H9 (cell line): ENCODE data around the gene B3GNT9. TPM values are rescaled to one million over a fixed set of nuclear protein-coding genes. Genes with fewer than 3 reads are reported as not detected.

ENCODE experiments used
- DNase-seq: peaks from one replicate; pipeline ENCODE4 v3.0.0-alpha.2; 2017
- H2AFZ ChIP-seq: one replicate; pipeline ENCODE4 v1.6.1; 2013; ENCODE audit warnings: mild to moderate bottlenecking, low read length, control low read depth, moderate library complexity
- H2AK5ac ChIP-seq: 2 replicates; pipeline ENCODE4 v1.6.1; 2013; ENCODE audit warnings: low read length, control low read depth, mixed read lengths; ENCODE audit not compliant: insufficient read length
- H2BK120ac ChIP-seq: one replicate; pipeline ENCODE4 v1.6.1; 2013; ENCODE audit warnings: low read depth, mild to moderate bottlenecking, low read length, control low read depth, inconsistent platforms; ENCODE audit not compliant: poor library complexity, severe bottlenecking
- H2BK12ac ChIP-seq: 2 replicates; pipeline ENCODE4 v1.6.1; 2013; ENCODE audit warnings: low read length, control low read depth, mixed read lengths, low read depth; ENCODE audit not compliant: insufficient read length
- H2BK15ac ChIP-seq: 2 replicates; pipeline ENCODE4 v1.6.1; 2013; ENCODE audit warnings: low read depth, low read length, control low read depth
- H2BK20ac ChIP-seq: one replicate; pipeline ENCODE4 v1.6.1; 2013; ENCODE audit warnings: low read depth, mild to moderate bottlenecking, low read length, control low read depth, inconsistent platforms; ENCODE audit not compliant: poor library complexity, severe bottlenecking
- H2BK5ac ChIP-seq: 2 replicates; pipeline ENCODE4 v1.6.1; 2013; ENCODE audit warnings: low read length, control low read depth, mixed read lengths; ENCODE audit not compliant: insufficient read length
- H3K14ac ChIP-seq: 2 replicates; pipeline ENCODE4 v1.6.1; 2013; ENCODE audit warnings: low read length, control low read depth; ENCODE audit not compliant: insufficient read depth
- H3K18ac ChIP-seq: 2 replicates; pipeline ENCODE4 v1.6.1; 2013; ENCODE audit warnings: low read depth, mild to moderate bottlenecking, mixed read lengths, low read length, control low read depth; ENCODE audit not compliant: insufficient read length
- H3K23ac ChIP-seq: 2 replicates; pipeline ENCODE4 v1.6.1; 2013; ENCODE audit warnings: low read length, control low read depth, mixed read lengths, low read depth; ENCODE audit not compliant: insufficient read length
- H3K23me2 ChIP-seq: 2 replicates; pipeline ENCODE4 v1.6.1; 2013; ENCODE audit warnings: low read depth, mild to moderate bottlenecking, mixed read lengths, low read length, control low read depth; ENCODE audit not compliant: insufficient read length, poor library complexity, severe bottlenecking
- H3K27ac ChIP-seq: 2 replicates; pipeline ENCODE4 v1.5.1; 2013; ENCODE audit warnings: low read length, control low read depth, mixed read lengths, low read depth; ENCODE audit not compliant: insufficient read length
- H3K27me3 ChIP-seq: 2 replicates; pipeline ENCODE4 v1.6.1; 2013; ENCODE audit warnings: low read length, control low read depth, inconsistent platforms; ENCODE audit not compliant: insufficient read depth
- H3K4ac ChIP-seq: 2 replicates; pipeline ENCODE4 v1.6.1; 2013; ENCODE audit warnings: low read depth, mild to moderate bottlenecking, control low read depth, inconsistent platforms, low read length, moderate library complexity
- H3K4me1 ChIP-seq: 2 replicates; pipeline ENCODE4 v1.6.1; 2013; ENCODE audit warnings: low read length, control low read depth, inconsistent platforms; ENCODE audit not compliant: insufficient read depth
- H3K4me2 ChIP-seq: 2 replicates; pipeline ENCODE4 v1.6.1; 2013; ENCODE audit warnings: low read length, control low read depth, mixed read lengths; ENCODE audit not compliant: insufficient read length, insufficient read depth
- H3K56ac ChIP-seq: 2 replicates; pipeline ENCODE4 v1.6.1; 2013; ENCODE audit warnings: low read depth, mild to moderate bottlenecking, mixed read lengths, low read length, control low read depth; ENCODE audit not compliant: insufficient read length
- H3K79me1 ChIP-seq: 2 replicates; pipeline ENCODE4 v1.6.1; 2013; ENCODE audit warnings: low read depth, mild to moderate bottlenecking, moderate library complexity, low read length, control low read depth, inconsistent platforms; ENCODE audit not compliant: insufficient read depth, poor library complexity, severe bottlenecking
- H3K79me2 ChIP-seq: 2 replicates; pipeline ENCODE4 v1.6.1; 2013; ENCODE audit warnings: low read length, control low read depth, inconsistent platforms; ENCODE audit not compliant: insufficient read depth
- H3K9ac ChIP-seq: 2 replicates; pipeline ENCODE4 v1.6.1; 2013; ENCODE audit warnings: low read length, control low read depth, mixed read lengths; ENCODE audit not compliant: insufficient read length; ENCODE audit errors: extremely low read depth
- H3K9me3 ChIP-seq: one replicate; pipeline ENCODE4 v1.6.1; 2013; ENCODE audit warnings: low read depth, low read length, inconsistent platforms; ENCODE audit not compliant: control insufficient read depth
- H3T11ph ChIP-seq: one replicate; pipeline ENCODE4 v1.6.1; 2013; ENCODE audit warnings: mild to moderate bottlenecking, low read length, control low read depth, inconsistent platforms
- H4K20me1 ChIP-seq: one replicate; pipeline ENCODE4 v1.6.1; 2013; ENCODE audit not compliant: control insufficient read depth, insufficient read length, insufficient read depth
- H4K5ac ChIP-seq: 2 replicates; pipeline ENCODE4 v1.6.1; 2013; ENCODE audit warnings: low read depth, mild to moderate bottlenecking, mixed read lengths, low read length, control low read depth; ENCODE audit not compliant: insufficient read length
- H4K8ac ChIP-seq: replicated peaks from 2 replicates; pipeline ENCODE4 v1.6.1; 2013; ENCODE audit warnings: low read length, control low read depth, mixed read lengths, low read depth; ENCODE audit not compliant: insufficient read length
- H4K91ac ChIP-seq: 2 replicates; pipeline ENCODE4 v1.6.1; 2013; ENCODE audit warnings: low read depth, mild to moderate bottlenecking, moderate library complexity, mixed read lengths, low read length, control low read depth; ENCODE audit not compliant: insufficient read length
- H3K27ac Mint-ChIP-seq, 3 experiments: 2 replicates in 2 of 3; 3 replicates in 1 of 3; pipeline ENCODE4 v1.8.0; 2020 to 2021; ENCODE audit warnings: mixed read lengths in 3 of 3, mild to moderate bottlenecking in 1 of 3, moderate library complexity in 1 of 3
- H3K27me3 Mint-ChIP-seq: 2 replicates; pipeline ENCODE4 v1.8.0; 2021; ENCODE audit warnings: low read depth, mild to moderate bottlenecking, moderate library complexity, mixed read lengths
- H3K36me3 Mint-ChIP-seq, 3 experiments: 2 replicates in 2 of 3; 3 replicates in 1 of 3; pipeline ENCODE4 v1.8.0; 2020 to 2021; ENCODE audit warnings: low read depth in 3 of 3, mixed read lengths in 3 of 3; ENCODE audit not compliant: insufficient read depth in 1 of 3
- H3K4me1 Mint-ChIP-seq, 2 experiments: 2 replicates each; pipeline ENCODE4 v1.8.0; 2020; ENCODE audit warnings: mixed read lengths in 2 of 2
- H3K4me3 Mint-ChIP-seq, 2 experiments: 2 replicates in 1 of 2; 3 replicates in 1 of 2; pipeline ENCODE4 v1.8.0; 2020 to 2021; ENCODE audit warnings: mild to moderate bottlenecking in 2 of 2, mixed read lengths in 2 of 2, moderate library complexity in 1 of 2
- H3K9me3 Mint-ChIP-seq, 2 experiments: 2 replicates in 1 of 2; 3 replicates in 1 of 2; pipeline ENCODE4 v1.8.0; 2020; ENCODE audit warnings: mild to moderate bottlenecking in 2 of 2, mixed read lengths in 2 of 2, moderate library complexity in 1 of 2
- CTCF ChIP-seq: fragments of 200-600 bp; sonication (generic); conservative IDR thresholded peaks from 3 replicates; pipeline ENCODE4 v1.8.0; 2021; ENCODE audit warnings: antibody characterized with exemption, mild to moderate bottlenecking
- WGBS: extraction: QIAGEN DNeasy Blood & Tissue Kit; methylation state at CpG from one replicate; pipeline ENCODE4 v1.1.7; 2013; ENCODE audit warnings: missing lambda C conversion rate, low lambda C conversion rate, mixed read lengths; ENCODE audit not compliant: insufficient read length; ENCODE audit errors: extremely low coverage; 5-methylcytosine and 5-hydroxymethylcytosine counted together
- total RNA-seq: library from RNA; stranded (reverse); gene quantifications from 2 replicates; pipeline ENCODE4 v1.2.1, GENCODE V29; 2021

The B3GNT9 gene
- total RNA-seq, 1 experiment from 2014 or later: 11.2 TPM

GRCh38 chr16:67197704-67198103 lies 46.9 kb upstream of the B3GNT9 start:
- H3K4me1 Mint-ChIP-seq: peaks cover 14 to 25% of the 10 kb centered on the region in 2 experiments
- no peak overlapping the region for H3K27ac ChIP-seq
- H2BK120ac ChIP-seq: no peak overlapping the region
- peaks cover 8% of the 10 kb centered on the region for H3K79me1 ChIP-seq
- no CpG with 5 or more reads among the region's 6 CpGs for WGBS
- H2BK15ac ChIP-seq: no peak overlapping the region
- no peak overlapping the region for H4K91ac ChIP-seq
- peaks cover 39 to 75% (median 55%) of the 10 kb centered on the region in 3 experiments for H3K36me3 Mint-ChIP-seq
- H3K4me2 ChIP-seq: no peak overlapping the region
- H3K18ac ChIP-seq: no peak overlapping the region
- no peaks in the 10 kb centered on the region for H3K4me1 ChIP-seq
- H3K27me3 Mint-ChIP-seq: 0 out of 2 replicates have a peak, but pooled peaks cover 2% of the 10 kb centered on the region
- H3K27me3 ChIP-seq: no peaks in the 10 kb centered on the region
- H3K9me3 Mint-ChIP-seq: no peaks in the 10 kb centered on the region
- no peak overlapping the region for H3K23ac ChIP-seq
- no peak for TF ChIP-seq CTCF
- no peak for DNase-seq
- H2AFZ ChIP-seq: no peak overlapping the region
- no peak overlapping the region for H2BK5ac ChIP-seq
- no peak overlapping the region for H3T11ph ChIP-seq
- no peak overlapping the region for H2AK5ac ChIP-seq
- peaks cover 8% of the 10 kb centered on the region; the same call in 1 of the 2 replicates for H3K79me2 ChIP-seq
- H4K5ac ChIP-seq: no peak overlapping the region
- H3K14ac ChIP-seq: no peak overlapping the region
- no peak overlapping the region for H3K27ac Mint-ChIP-seq
- no peaks in the 10 kb centered on the region for H3K9me3 ChIP-seq
- H2BK12ac ChIP-seq: no peak overlapping the region
- H2BK20ac ChIP-seq: no peak overlapping the region
- no peak overlapping the region for H3K56ac ChIP-seq
- H3K4me3 Mint-ChIP-seq: no peak overlapping the region
- H3K9ac ChIP-seq: no peak overlapping the region
- H4K20me1 ChIP-seq: no peaks in the 10 kb centered on the region
- H3K4ac ChIP-seq: no peak overlapping the region
- no peak overlapping the region for H4K8ac ChIP-seq
- H3K23me2 ChIP-seq: peaks cover 3% of the 10 kb centered on the region
